Effector memory CD4-positive, alpha-beta T cell (primary cell): ENCODE data around the gene PRKAR1A.
"Not testable (repeated sequence)": the region's sequence is repeated elsewhere in the genome, so short reads cannot be mapped to it uniquely, and the experiment has no call there.

Experiments used
- DNase-seq, 3 donors: peaks; one replicate each; pipeline ENCODE4 v3.0.0-alpha.2; 2020
- H3K27ac ChIP-seq: 2 replicates; pipeline ENCODE4 v1.7.0; 2013; ENCODE audit warnings: mild to moderate bottlenecking, low read length, moderate library complexity; ENCODE audit not compliant: insufficient read depth, poor library complexity, severe bottlenecking
- H3K27me3 ChIP-seq: replicated peaks from 2 replicates; pipeline ENCODE4 v1.7.0; 2013; ENCODE audit warnings: mild to moderate bottlenecking, low read length; ENCODE audit not compliant: insufficient read depth, control insufficient read depth, poor library complexity, severe bottlenecking
- H3K36me3 ChIP-seq: 2 replicates; pipeline ENCODE4 v1.7.0; 2013; ENCODE audit warnings: mild to moderate bottlenecking, low read length, moderate library complexity; ENCODE audit not compliant: control insufficient read depth, insufficient read depth
- H3K4me1 ChIP-seq: 2 replicates; pipeline ENCODE4 v1.7.0; 2013; ENCODE audit warnings: low read length, mild to moderate bottlenecking; ENCODE audit not compliant: control insufficient read depth, insufficient read depth, poor library complexity, severe bottlenecking
- H3K4me3 ChIP-seq: 2 replicates; pipeline ENCODE4 v1.7.0; 2013; ENCODE audit warnings: low read length, low read depth, mild to moderate bottlenecking; ENCODE audit not compliant: insufficient read depth, poor library complexity, severe bottlenecking
- H3K9me3 ChIP-seq: 2 replicates; pipeline ENCODE4 v1.7.0; 2013; ENCODE audit warnings: mild to moderate bottlenecking, low read length, moderate library complexity; ENCODE audit not compliant: control insufficient read depth

PRKAR1A gene

DNA sequence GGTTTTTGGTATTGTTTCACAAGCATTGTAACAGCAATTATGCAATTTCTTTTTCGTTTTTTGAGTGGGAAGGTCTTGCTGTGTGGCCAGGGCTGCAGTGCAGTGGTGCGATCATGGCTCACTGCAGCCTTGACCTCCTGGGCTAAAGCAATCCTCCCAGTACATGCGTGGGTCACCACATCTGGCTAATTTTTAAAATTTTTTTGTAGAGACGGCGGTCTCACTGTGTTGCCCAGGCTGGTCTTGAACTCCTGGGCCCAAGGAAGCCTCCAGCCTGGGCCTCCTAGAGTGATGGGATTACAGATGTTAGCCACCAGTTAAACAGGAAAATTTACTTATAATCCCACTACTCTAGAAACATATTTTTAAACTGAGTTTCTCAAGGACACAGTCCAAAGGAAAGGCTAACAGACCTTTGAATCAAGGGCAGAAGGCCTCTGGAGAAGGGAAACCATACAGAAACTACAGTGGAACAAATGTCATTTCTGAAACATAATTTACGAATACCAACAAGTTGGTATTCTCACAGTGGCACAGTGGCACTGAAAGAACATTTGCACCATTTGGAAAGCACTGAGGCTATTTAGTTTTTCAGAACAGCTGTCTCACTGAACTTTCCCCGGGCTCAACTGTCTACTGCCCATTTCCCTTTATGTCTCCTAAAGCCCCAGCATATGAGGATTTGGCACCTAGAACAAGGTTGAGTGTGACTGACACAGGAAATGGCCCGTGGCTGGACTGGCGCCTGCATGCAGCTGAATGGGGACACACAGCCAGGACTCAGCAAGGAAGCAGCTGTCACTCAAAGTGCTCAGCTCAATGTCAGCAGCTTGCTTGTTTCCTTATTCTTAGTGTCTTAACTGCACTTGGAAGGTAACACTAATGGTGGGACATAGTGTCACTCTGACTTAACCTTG is 2.8 kb upstream of the PRKAR1A start:
- no peak overlapping the region for H3K27ac ChIP-seq
- H3K36me3 ChIP-seq: no peaks in the 10 kb centered on the region
- DNase-seq: no peak
- H3K4me1 ChIP-seq: peaks cover 8% of the 10 kb centered on the region
- no peaks in the 10 kb centered on the region for H3K27me3 ChIP-seq
- H3K4me3 ChIP-seq: no peak overlapping the region
- no peaks in the 10 kb centered on the region for H3K9me3 ChIP-seq

DNA sequence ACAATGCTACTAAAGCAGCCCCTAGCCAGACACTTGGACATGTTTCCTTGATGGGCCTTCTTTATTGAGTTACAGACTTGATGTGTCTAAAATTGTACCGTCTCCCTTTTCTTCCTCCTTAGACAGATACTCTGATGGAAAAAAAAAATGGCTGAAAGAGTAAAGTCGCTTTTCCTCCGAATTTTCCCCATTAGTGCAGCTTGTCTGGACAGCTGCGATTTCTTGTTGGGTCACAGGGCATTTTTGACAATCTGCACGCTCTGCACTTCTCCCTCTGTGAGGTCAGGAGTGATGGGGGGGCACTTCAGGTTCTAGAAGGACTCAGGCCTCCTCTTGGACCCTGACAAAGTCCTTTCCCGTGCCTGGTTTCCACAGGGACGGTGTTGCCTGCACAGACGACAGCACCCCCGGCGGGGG is 968 bp upstream of the PRKAR1A start:
- peaks cover 14% of the 10 kb centered on the region for H3K4me1 ChIP-seq
- H3K9me3 ChIP-seq: no peaks in the 10 kb centered on the region
- DNase-seq: no peak
- H3K27ac ChIP-seq: peak overlapping the region; percentile 98
- no peaks in the 10 kb centered on the region for H3K27me3 ChIP-seq
- H3K4me3 ChIP-seq: peak overlapping the region; percentile 80
- H3K36me3 ChIP-seq: peaks cover 6% of the 10 kb centered on the region

DNA sequence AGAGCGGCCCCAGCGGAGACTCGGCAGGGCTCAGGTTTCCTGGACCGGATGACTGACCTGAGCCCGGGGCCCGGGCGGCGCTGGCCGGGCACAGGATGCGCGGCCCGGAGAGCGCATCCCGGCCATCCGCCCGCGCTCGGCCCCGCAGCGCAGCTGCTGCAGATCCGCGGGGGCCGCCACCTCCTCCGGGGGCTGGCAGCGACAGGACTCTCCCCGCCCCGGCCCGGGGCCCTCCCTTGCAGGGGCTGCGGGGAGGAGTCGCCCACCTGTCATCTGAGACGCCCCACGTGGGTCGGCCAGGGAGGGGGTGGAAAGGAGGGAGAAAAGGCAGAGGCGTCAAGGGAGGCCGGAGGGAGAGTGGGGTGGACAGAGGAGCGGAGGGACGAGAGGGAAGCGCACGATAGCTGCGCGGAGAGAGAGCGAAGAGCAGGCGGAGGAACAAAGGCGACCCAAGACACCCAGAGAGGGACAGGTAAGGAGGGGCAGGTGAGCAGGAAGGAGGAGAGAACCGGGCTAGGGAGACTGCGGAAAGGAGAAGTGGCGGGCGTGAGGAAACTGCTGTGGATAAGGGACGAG is 471 bp upstream of the PRKAR1A start:
- Histone ChIP-seq H3K27ac (peak overlapping the region; percentile 98), H3K4me3 (peak overlapping the region; percentile 80), H3K36me3 (peaks cover 6% of the 10 kb centered on the region), H3K9me3 (no peaks in the 10 kb centered on the region), H3K4me1 (peaks cover 14% of the 10 kb centered on the region), H3K27me3 (no peaks in the 10 kb centered on the region)
- peak; percentile 57 to 63 (median 59) for DNase-seq

DNA sequence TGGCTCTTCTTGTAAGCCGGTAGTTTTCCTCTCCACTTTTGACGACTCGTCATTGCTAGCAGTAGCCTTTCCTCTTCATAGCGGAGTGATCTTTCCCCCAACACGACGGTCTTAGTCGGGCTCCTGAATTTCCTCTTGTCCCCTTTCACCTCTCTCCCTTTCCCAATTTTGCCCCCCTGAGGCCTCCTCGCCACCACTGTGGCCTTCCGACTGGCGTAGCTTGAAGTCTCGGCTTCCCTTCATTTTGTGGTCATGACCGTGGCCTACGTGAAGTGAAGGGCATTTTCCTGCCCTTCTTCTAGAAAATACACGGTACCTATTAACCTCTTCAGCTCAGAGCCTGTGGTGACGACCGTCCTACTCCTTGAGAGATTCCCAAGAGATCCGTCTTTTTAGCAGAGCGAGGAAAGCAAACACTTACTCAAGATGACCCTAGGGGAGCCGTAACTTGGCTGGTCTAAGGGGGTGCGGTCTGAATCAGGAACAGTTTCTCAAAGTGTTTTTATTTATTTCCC is 787 bp downstream of the PRKAR1A start:
- no peaks in the 10 kb centered on the region for H3K27me3 ChIP-seq
- H3K27ac ChIP-seq: peak overlapping the region; percentile 98
- DNase-seq: no peak
- peak overlapping the region; percentile 80 for H3K4me3 ChIP-seq
- H3K4me1 ChIP-seq: peaks cover 14% of the 10 kb centered on the region
- no peaks in the 10 kb centered on the region for H3K9me3 ChIP-seq
- peaks cover 14% of the 10 kb centered on the region for H3K36me3 ChIP-seq

GRCh38 chr17:68513932-68514331 is 1.7 kb downstream of the PRKAR1A start:
- Histone ChIP-seq H3K9me3 (no peaks in the 10 kb centered on the region), H3K27ac (no peak overlapping the region), H3K4me3 (peak overlapping the region; percentile 80), H3K27me3 (no peaks in the 10 kb centered on the region), H3K4me1 (peaks cover 14% of the 10 kb centered on the region), H3K36me3 (peaks cover 18% of the 10 kb centered on the region)
- no peak for DNase-seq

DNA sequence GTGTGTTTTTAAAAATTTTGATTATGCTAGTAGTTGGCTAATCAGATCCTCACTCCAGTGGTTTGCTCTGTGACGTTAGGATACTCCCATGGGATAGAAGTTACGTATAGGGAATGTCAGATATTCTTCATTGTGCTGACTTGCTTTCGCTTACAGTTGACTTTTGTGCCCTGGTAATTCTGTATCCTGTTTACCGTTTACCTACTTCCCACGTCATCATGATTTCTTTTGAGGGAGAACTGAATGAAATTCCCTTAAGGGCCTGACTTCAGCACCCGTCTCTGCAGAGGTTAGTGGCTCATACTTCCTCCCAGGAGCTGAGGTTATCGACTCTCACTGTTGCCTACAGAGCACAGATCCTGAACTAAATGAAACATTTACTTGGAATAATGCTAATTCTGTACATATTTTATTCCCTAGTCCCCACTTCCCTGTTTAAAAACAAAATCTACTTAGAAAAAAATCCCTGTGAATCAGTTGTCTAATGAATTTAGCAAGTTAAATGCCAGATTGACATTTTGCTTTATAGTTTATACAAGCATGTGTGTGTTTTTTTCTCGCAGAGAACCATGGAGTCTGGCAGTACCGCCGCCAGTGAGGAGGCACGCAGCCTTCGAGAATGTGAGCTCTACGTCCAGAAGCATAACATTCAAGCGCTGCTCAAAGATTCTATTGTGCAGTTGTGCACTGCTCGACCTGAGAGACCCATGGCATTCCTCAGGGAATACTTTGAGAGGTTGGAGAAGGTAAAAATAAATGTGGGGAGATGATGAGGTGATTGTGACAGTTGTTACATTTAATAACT is 2.8 kb downstream of the PRKAR1A start:
- Histone ChIP-seq H3K27me3 (no peaks in the 10 kb centered on the region), H3K27ac (no peak overlapping the region), H3K36me3 (peaks cover 18% of the 10 kb centered on the region), H3K9me3 (no peaks in the 10 kb centered on the region), H3K4me1 (peaks cover 17% of the 10 kb centered on the region), H3K4me3 (no peak overlapping the region)
- no peak for DNase-seq

GRCh38 chr17:68516732-68517131 is 4.5 kb downstream of the PRKAR1A start:
- Histone ChIP-seq H3K4me3 (no peak overlapping the region), H3K27me3 (no peaks in the 10 kb centered on the region), H3K9me3 (no peaks in the 10 kb centered on the region), H3K4me1 (peaks cover 13% of the 10 kb centered on the region), H3K36me3 (peaks cover 18% of the 10 kb centered on the region), H3K27ac (no peak overlapping the region)
- no peak for DNase-seq

DNA sequence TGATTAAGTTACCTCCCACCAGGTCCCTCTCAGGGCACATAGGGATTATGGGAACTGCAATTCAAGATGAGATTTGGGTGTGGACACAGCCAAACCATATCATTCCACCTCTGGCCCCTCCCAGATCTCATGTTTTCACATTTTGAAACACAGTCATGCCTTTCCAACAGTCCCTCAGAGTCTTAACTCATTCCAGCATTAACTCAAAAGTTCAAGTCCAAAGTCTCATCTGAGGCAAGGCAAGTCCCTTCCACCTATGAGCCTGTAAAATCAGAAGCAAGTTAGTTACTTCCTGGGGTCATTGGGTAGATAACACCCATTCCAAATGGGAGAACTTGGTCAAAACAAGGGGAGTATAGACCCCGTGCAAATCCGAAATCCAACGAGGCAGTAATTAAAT is 5.4 kb downstream of the PRKAR1A start:
- H3K27ac ChIP-seq, DNase-seq, H3K4me3 ChIP-seq, H3K9me3 ChIP-seq, H3K27me3 ChIP-seq: not testable (repeated sequence)
- H3K36me3 ChIP-seq: peaks cover 18% of the 10 kb centered on the region
- peaks cover 13% of the 10 kb centered on the region for H3K4me1 ChIP-seq

GRCh38 chr17:68518063-68518815 is 6.0 kb downstream of the PRKAR1A start:
- Histone ChIP-seq H3K27me3 (no peaks in the 10 kb centered on the region), H3K9me3 (no peaks in the 10 kb centered on the region), H3K4me3 (no peak overlapping the region), H3K4me1 (peaks cover 13% of the 10 kb centered on the region), H3K27ac (no peak overlapping the region), H3K36me3 (peaks cover 18% of the 10 kb centered on the region)
- no peak for DNase-seq
